ENCODE measurements around the gene LCP1.

LCP1 gene

DNA sequence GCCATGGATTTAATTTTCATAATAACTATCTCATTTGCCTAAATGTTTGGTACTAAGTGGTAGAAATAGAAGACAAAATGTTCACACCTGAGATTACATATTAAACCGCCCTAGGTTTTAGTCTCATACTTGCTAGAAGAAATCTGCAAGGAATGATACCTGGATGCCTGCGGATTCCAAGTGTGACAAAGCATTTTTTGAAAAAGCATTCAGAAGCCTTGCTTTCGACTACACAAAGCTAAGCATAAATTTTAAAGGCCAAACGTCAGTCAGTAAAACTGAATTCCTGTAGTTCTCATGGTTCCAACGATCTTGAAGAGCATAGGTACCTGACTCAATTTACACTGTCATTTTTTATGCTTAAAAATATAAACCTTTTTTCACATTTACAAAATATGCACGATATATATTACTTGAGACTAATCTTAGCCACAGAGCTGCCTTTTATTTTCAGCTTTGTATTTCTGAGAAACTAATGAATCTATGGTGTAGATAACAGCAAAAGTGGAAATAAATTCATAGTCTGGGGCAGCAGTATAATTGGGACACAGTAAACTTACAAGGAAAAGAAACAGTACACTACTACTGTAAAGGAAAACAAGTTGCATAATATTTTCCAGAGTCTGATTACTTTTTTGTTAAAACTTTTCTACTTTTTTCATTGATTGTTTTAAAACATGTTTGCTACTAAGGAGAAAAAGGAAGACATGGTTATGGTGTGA lies 28.5 kb upstream of the LCP1 start:
- TF ChIP-seq, protein P1, sequence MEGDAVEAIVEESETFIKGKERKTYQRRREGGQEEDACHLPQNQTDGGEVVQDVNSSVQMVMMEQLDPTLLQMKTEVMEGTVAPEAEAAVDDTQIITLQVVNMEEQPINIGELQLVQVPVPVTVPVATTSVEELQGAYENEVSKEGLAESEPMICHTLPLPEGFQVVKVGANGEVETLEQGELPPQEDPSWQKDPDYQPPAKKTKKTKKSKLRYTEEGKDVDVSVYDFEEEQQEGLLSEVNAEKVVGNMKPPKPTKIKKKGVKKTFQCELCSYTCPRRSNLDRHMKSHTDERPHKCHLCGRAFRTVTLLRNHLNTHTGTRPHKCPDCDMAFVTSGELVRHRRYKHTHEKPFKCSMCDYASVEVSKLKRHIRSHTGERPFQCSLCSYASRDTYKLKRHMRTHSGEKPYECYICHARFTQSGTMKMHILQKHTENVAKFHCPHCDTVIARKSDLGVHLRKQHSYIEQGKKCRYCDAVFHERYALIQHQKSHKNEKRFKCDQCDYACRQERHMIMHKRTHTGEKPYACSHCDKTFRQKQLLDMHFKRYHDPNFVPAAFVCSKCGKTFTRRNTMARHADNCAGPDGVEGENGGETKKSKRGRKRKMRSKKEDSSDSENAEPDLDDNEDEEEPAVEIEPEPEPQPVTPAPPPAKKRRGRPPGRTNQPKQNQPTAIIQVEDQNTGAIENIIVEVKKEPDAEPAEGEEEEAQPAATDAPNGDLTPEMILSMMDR (IDR thresholded peaks at IDR 0.05; ENCODE audit: control extremely low read depth, extremely low read depth, low read depth, missing control alignments), result no peak
- POLR2A ChIA-PET, result no interaction called here
- CTCF ChIA-PET, result interaction anchor here (0.9 to 1.5 kb wide), 4 partner anchors 10 to 52 kb away, joined by 3 to 4 read pairs (median 3); no protein-coding TSS in a partner anchor
- no peak for DNase-seq (ENCODE audit: extremely low spot score)

DNA sequence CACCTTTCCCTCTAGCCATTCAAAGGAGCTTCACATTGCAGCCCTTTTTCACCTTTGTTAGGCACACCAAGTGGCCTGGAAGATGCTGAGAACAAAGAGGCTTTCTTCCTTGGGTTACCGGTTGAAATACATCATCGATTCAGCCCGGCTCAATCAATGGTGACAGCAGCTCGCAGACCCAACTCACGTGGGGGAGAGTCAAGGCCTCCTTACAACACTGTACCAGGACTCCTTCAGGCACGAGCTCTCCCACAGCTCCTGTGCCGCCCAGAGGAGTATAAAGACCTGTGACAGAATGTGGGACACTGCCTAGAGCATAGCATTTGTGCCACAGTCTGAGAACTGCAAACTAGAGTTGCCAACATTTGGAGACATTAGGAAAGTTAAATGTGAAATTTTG lies 25.9 kb upstream of the LCP1 start:
- CTCF ChIA-PET, result interaction anchor here (1.0 to 1.7 kb wide), 4 partner anchors 13 to 47 kb away, joined by 3 to 5 read pairs (median 4); no protein-coding TSS in a partner anchor
- POLR2A ChIA-PET, result no interaction called here
- TF ChIP-seq, protein P1 (IDR thresholded peaks at IDR 0.05; ENCODE audit: control extremely low read depth, extremely low read depth, low read depth, missing control alignments), result no peak
- no peak for DNase-seq (ENCODE audit: extremely low spot score)

DNA sequence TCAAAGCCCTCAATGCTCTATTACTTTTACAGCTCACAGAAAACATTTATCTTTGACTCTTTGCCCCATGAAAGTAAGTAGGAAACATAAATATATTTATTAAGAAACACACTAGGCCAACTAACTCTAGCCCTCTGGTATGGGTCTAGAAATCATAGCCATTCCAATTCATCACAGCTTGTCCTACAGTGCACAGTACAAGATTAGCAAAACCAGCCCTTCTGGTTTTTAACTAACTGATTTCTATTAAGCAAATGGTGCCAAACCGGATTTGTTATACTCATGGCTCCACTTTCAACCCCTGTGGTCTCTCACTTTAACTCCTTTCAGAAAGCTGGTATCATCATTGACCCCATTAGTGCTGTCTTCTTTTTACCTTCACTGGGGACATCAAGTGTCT lies 24.2 kb upstream of the LCP1 start:
- no peak for DNase-seq (ENCODE audit: extremely low spot score)
- ChIA-PET CTCF (no interaction called here), POLR2A (no interaction called here)
- TF ChIP-seq, protein P1 (IDR thresholded peaks at IDR 0.05; ENCODE audit: control extremely low read depth, extremely low read depth, low read depth, missing control alignments), result no peak

DNA sequence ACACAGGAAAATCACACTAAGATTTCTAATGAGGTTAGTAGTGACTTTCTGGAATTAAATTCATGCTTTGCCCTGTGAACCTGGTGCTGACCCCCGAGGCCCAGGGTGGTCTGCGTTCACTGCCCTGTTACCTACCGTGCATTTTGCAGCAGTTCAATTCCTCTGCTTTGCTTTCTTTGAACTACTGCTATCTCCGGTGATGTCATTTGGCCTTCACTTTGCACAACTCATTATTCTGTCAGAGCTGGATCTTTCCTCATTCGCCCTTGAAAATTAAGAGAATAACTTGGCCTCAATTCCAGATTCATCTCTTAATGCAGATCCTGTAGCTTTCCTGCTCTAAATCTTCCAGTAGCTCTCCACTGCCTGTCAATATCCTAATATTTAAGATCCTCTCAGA lies 21.0 kb upstream of the LCP1 start:
- POLR2A ChIA-PET, result no interaction called here
- CTCF ChIA-PET, result interaction anchor here (0.9 to 3.5 kb wide), 5 partner anchors 10 to 24 kb away, joined by 3 to 14 read pairs (median 6); no protein-coding TSS in a partner anchor
- TF ChIP-seq, protein P1 (IDR thresholded peaks at IDR 0.05; ENCODE audit: control extremely low read depth, extremely low read depth, low read depth, missing control alignments), result no peak
- DNase-seq (ENCODE audit: extremely low spot score), result no peak

DNA sequence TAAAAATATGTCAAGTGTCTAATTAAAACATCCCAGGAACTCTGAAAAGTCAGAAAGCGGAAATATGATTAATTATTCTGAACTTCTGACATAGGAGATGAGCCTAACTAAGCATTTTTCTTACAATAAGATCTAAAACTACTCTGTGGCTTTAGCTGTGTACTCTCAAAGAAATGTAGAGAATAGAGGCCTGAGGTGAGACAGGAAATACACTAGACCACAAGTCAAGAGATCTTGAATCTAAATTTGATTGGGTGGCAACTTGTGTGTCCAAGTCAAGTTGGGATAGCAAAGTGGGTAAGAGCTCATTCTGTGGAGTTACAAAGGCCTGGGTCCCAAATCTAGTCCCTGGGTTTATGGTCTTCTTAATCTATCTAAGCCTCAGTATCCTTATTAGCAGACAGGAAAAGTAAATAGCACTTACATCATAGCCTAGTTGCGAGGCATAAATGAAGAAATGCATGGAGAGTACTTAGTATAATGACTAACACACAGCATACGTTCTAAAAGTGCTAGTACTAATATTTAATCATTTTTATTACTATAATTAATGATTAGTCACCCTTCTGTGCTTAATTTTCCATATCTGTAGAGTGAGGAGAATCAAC lies 20.3 kb upstream of the LCP1 start:
- DNase-seq (ENCODE audit: extremely low spot score), result no peak
- ChIA-PET POLR2A (no interaction called here), CTCF (interaction anchor here (1.6 to 3.5 kb wide), 3 partner anchors 10 to 17 kb away, joined by 6 to 14 read pairs (median 7); no protein-coding TSS in a partner anchor)
- TF ChIP-seq, protein P1 (IDR thresholded peaks at IDR 0.05; ENCODE audit: control extremely low read depth, extremely low read depth, low read depth, missing control alignments), result no peak

DNA sequence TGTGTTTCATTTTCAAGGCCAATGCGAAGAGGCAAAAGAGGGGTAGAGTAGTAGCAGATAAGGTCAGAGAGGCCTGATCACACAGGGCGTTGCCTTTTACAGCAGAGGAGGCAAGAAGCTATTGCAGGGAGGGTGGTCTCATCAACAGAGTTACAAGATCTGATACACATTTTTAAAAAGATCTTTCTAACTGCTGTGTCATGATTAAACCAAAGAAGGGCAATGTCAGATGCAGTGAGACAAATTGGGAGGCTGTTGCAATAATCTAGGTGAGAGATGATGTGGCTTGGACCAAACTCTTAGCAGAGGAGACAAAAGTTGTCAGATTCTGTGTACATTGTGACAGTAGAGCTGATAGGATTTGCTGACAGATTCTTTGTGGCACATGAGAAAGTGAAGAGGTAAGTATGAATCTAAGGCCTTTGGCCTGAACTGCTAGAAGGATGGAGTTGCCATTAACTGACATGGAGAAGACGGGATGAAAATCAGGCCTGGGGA lies 16.8 kb upstream of the LCP1 start:
- CTCF ChIA-PET, result interaction anchor here (1.0 to 2.5 kb wide), 3 partner anchors 13 to 39 kb away, joined by 3 to 17 read pairs (median 3); no protein-coding TSS in a partner anchor
- POLR2A ChIA-PET, result no interaction called here
- DNase-seq (ENCODE audit: extremely low spot score), result no peak

More for the DNA sequence above, 16.8 kb upstream of the LCP1 start:
- TF ChIP-seq, protein P1 (IDR thresholded peaks at IDR 0.05; ENCODE audit: control extremely low read depth, extremely low read depth, low read depth, missing control alignments), result no peak
